G401 (cell line): Measurements from ENCODE around the gene DRC3. TPM values are rescaled to one million over a fixed set of nuclear protein-coding genes. Genes with fewer than 3 reads are reported as not detected.

Experiments
- DNase-seq: peaks from one replicate; pipeline ENCODE4 v3.0.0-alpha.2; 2015; ENCODE audit warnings: low spot score
- in situ Hi-C: cut with HindIII; loops from 2 replicates; pipeline ENCODE4 v1.10.0; 2016; ENCODE audit warnings: low sequenced_read_pairs, mixed read lengths
- total RNA-seq: library from RNA; depleted of rRNA; stranded (reverse); fragments of >200 nt; shearing (Covaris generic); gene quantifications from 2 replicates; pipeline ENCODE4 v1.2.3, GENCODE V29; 2014

Gene DRC3
- total RNA-seq, 1 experiment from 2014 or later, result 0.31 TPM

GRCh38 chr17:17960500-17961030 lies 12.1 kb upstream of the DRC3 start:
- in situ Hi-C loops, result no loop called here
- DNase-seq, result no peak

- in situ Hi-C loops, result no loop called here
- no peak for DNase-seq
Observed at GRCh38 chr17:17963066-17963465, 9.6 kb upstream of the DRC3 start.

- in situ Hi-C loops, result no loop called here
- DNase-seq, result no peak
Observed at GRCh38 chr17:17963694-17964436, 8.8 kb upstream of the DRC3 start.

GRCh38 chr17:17964710-17965109 lies 8.0 kb upstream of the DRC3 start:
- DNase-seq, result no peak
- in situ Hi-C loops, result no loop called here

- DNase-seq, result no peak
- in situ Hi-C loops, result no loop called here
Observed at GRCh38 chr17:17965152-17965721, 7.4 kb upstream of the DRC3 start.

GRCh38 chr17:17966399-17966798 lies 6.3 kb upstream of the DRC3 start:
- DNase-seq, result no peak

GRCh38 chr17:17970699-17971430 lies 1.8 kb upstream of the DRC3 start:
- DNase-seq, result no peak
- in situ Hi-C loops, result no loop called here

More at GRCh38 chr17:17966399-17966798, 6.3 kb upstream of the DRC3 start:
- in situ Hi-C loops, result no loop called here

GRCh38 chr17:17971431-17972125 lies 1.1 kb upstream of the DRC3 start:
- in situ Hi-C loops, result no loop called here
- no peak for DNase-seq

- in situ Hi-C loops, result no loop called here
- DNase-seq, result no peak
Observed at GRCh38 chr17:17972952-17973254, 241 bp downstream of the DRC3 start.

GRCh38 chr17:17975436-17975835 lies 2.8 kb downstream of the DRC3 start:
- in situ Hi-C loops, result no loop called here
- no peak for DNase-seq

- no peak for DNase-seq
- in situ Hi-C loops, result no loop called here
Observed at GRCh38 chr17:17976931-17977570, 4.4 kb downstream of the DRC3 start.

- no peak for DNase-seq
- in situ Hi-C loops, result no loop called here
Observed at GRCh38 chr17:17978481-17979424, 6.1 kb downstream of the DRC3 start.

GRCh38 chr17:17979778-17980177 lies 7.1 kb downstream of the DRC3 start:
- no peak for DNase-seq
- in situ Hi-C loops, result no loop called here

GRCh38 chr17:17981330-17981729 lies 8.7 kb downstream of the DRC3 start:
- DNase-seq, result no peak
- in situ Hi-C loops, result no loop called here

- in situ Hi-C loops, result no loop called here
- no peak for DNase-seq
Observed at GRCh38 chr17:17982801-17983200, 10.1 kb downstream of the DRC3 start.

- in situ Hi-C loops, result no loop called here
- no peak for DNase-seq
Observed at GRCh38 chr17:17983376-17983775, 10.7 kb downstream of the DRC3 start.

GRCh38 chr17:17983776-17984175 lies 11.1 kb downstream of the DRC3 start:
- in situ Hi-C loops, result no loop called here
- no peak for DNase-seq

GRCh38 chr17:17985153-17985552 lies 12.5 kb downstream of the DRC3 start:
- DNase-seq, result no peak
- in situ Hi-C loops, result no loop called here
